OCI-LY1 (cell line): ENCODE data around the gene SLC9A9.

Source experiments
- EZH2 ChIP-seq: fragments of 200-600 bp; sonication (generic), shearing (Covaris generic); IDR thresholded peaks from 2 replicates; pipeline ENCODE4 v1.8.0; 2017; ENCODE audit warnings: borderline replicate concordance, mixed run types, mild to moderate bottlenecking, antibody characterized with exemption, low read length, moderate library complexity, mixed read lengths
- TF ChIP-seq, protein P1 (sequence below): fragments of 200-600 bp; sonication (generic), shearing (Covaris generic); IDR thresholded peaks from 2 replicates; pipeline ENCODE4 v1.5.1; 2017; ENCODE audit warnings: mild to moderate bottlenecking, antibody characterized with exemption, low read length, moderate library complexity, mixed read lengths

DNA sequence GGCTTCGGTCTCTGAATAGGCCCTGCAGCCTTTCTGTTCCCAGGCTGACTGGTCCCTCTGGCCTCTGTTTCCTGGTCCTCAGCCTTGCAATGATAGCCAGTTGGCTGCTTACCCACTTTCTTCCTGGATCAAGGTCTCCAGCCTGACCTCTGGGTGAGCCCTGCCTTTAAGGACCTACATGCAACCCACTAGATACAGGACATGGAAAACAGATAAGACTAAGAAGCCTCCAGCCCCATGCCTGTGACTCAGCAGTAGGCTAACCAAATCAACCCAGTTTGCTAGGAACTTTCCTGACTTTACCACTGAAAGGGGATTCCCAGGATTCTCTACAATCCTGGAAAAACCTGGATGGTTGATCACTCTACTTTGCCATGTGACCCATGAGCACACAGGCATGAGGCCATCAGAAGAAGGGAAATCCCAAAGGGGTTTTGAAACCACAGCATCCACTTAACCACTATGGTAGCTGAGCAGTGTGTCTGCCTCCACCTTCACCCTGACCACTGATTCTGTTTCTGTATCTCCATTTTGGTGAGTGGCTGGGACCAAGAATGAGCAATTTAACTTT is 540.6 kb downstream of the SLC9A9 start:
- TF ChIP-seq, protein P1, sequence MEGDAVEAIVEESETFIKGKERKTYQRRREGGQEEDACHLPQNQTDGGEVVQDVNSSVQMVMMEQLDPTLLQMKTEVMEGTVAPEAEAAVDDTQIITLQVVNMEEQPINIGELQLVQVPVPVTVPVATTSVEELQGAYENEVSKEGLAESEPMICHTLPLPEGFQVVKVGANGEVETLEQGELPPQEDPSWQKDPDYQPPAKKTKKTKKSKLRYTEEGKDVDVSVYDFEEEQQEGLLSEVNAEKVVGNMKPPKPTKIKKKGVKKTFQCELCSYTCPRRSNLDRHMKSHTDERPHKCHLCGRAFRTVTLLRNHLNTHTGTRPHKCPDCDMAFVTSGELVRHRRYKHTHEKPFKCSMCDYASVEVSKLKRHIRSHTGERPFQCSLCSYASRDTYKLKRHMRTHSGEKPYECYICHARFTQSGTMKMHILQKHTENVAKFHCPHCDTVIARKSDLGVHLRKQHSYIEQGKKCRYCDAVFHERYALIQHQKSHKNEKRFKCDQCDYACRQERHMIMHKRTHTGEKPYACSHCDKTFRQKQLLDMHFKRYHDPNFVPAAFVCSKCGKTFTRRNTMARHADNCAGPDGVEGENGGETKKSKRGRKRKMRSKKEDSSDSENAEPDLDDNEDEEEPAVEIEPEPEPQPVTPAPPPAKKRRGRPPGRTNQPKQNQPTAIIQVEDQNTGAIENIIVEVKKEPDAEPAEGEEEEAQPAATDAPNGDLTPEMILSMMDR: no peak
- TF ChIP-seq EZH2: no peak
